Testis (tissue), 3 donors: ENCODE data around the gene AJUBA. TPM values are rescaled to one million over a fixed set of nuclear protein-coding genes. Genes with fewer than 3 reads are reported as not detected.

Experiments
- DNase-seq: peaks from one replicate; pipeline ENCODE4 v3.0.0-alpha.2; 2019
- H3K27ac ChIP-seq, 2 donors: fragments of 200-600 bp; sonication (generic); one replicate each; pipeline ENCODE4 v1.5.1; 2019
- H3K27me3 ChIP-seq: fragments of 200-600 bp; sonication (generic); one replicate; pipeline ENCODE4 v1.5.1; 2019
- H3K36me3 ChIP-seq: fragments of 200-600 bp; sonication (generic); one replicate; pipeline ENCODE4 v1.5.1; 2017; ENCODE audit warnings: low read depth; ENCODE audit errors: missing control alignments
- H3K4me1 ChIP-seq: fragments of 200-600 bp; sonication (generic); one replicate; pipeline ENCODE4 v1.5.1; 2019
- H3K4me3 ChIP-seq, 2 donors: fragments of 200-600 bp; sonication (generic); one replicate each; pipeline ENCODE4 v1.5.1; 2017 to 2019
- H3K9me3 ChIP-seq: fragments of 200-600 bp; sonication (generic); one replicate; pipeline ENCODE4 v1.5.1; 2017
- POLR2A ChIP-seq: fragments of 450-650 bp; IDR thresholded peaks from one replicate; pipeline ENCODE4 v1.6.1; 2017; ENCODE audit warnings: antibody characterized with exemption, mild to moderate bottlenecking, moderate library complexity
- WGBS, 2 donors: methylation state at CpG; one replicate each; pipeline ENCODE4 v1.1.5; 2018; 5-methylcytosine and 5-hydroxymethylcytosine counted together
- intact Hi-C: fragments of 100-400 bp; cut with DNase I; formaldehyde crosslinking; loops from one replicate; pipeline ENCODE4 v1.15.1; 2023; ENCODE audit warnings: low total_unique reads
- polyA plus RNA-seq: library from polyadenylated mRNA; stranded (reverse); fragments of 350-450 nt; fragmentation: Illumina TruSeq; extraction: RNeasy Lipid Tissue Mini Kit (QIAGEN cat#74804); gene quantifications from one replicate; pipeline ENCODE4 v1.2.3, GENCODE V29; 2014; ENCODE audit warnings: low read depth, low replicate concordance; ENCODE audit not compliant: insufficient read depth
- total RNA-seq, 2 donors: library from RNA; depleted of rRNA; stranded (reverse); fragments of >200 nt; gene quantifications; one replicate each; pipeline ENCODE4 v1.2.3, GENCODE V29; 2016
- TF ChIP-seq, protein P1 (sequence below), 3 experiments: fragments of 450-650 bp in 2 of 3; fragments of 200-600 bp in 1 of 3; sonication (generic) in 1 of 3; IDR thresholded peaks; one replicate each; pipeline ENCODE4 v1.5.1; 2016 to 2019; ENCODE audit warnings: antibody characterized with exemption in 3 of 3, mild to moderate bottlenecking in 2 of 3, moderate library complexity in 1 of 3

The AJUBA gene
- total and polyA plus RNA-seq, 3 donors from 2014 or later: 11.3 to 12.8 (median 11.9) TPM

DNA sequence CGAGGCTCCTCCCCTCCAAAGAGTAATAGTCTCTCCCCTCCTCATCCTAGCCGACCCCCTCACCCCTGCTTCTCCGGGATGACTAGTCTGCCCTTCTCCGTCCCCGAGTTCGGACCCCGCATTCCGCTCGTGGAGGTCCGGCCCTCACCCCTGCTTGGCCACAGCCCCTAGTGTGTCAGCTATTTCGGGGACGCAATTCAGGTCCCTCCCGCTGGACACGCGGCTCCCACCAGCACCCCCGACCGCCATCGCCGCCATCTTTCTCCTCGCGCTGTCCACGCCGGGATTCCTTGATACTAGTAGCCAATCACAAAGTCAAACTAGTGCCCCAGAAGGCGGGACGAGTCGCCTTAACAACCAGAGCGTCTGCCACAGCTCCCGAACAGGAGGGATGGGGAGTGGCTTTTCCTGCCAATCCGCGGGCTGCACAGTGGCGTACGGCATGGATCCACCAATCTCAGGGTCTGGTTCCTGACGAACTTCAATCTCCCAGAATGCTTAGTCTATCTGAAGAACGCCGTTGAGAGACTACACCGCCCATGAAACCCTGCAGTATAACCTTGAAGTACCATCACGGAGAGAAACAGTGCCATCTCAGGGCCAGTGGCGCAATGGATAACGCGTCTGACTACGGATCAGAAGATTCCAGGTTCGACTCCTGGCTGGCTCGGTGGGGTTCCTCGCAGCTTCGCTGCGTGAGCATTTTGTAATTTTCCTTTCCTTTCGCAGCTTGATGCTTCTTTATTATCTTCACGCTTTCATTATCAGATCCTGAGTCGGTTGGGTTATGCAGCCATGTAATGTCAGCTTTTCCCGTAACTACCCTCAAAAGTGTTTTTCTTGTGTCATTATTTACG is 53.0 kb downstream of the AJUBA start, which contains the start of gene PRMT5:
TSS of gene PRMT5 (minus strand) at position 273 of the 857 bp plus-strand sequence. CDS start at position 258, 15 bp downstream.
- Histone ChIP-seq H3K36me3 (no peaks in the 10 kb centered on the region), H3K27me3 (no peaks in the 10 kb centered on the region), H3K4me1 (peaks cover 12% of the 10 kb centered on the region), H3K4me3 (peak within 1 kb of the TSS; percentile 85 to 95), H3K9me3 (no peaks in the 10 kb centered on the region), H3K27ac (peak within 1 kb of the TSS; percentile 80 to 92)
- intact Hi-C loops: no loop called here
- WGBS, 2 donors: 0% methylated on average over 47 to 51 of the region's 51 CpGs
- DNase-seq: peak; percentile 100
- TF ChIP-seq, protein P1, sequence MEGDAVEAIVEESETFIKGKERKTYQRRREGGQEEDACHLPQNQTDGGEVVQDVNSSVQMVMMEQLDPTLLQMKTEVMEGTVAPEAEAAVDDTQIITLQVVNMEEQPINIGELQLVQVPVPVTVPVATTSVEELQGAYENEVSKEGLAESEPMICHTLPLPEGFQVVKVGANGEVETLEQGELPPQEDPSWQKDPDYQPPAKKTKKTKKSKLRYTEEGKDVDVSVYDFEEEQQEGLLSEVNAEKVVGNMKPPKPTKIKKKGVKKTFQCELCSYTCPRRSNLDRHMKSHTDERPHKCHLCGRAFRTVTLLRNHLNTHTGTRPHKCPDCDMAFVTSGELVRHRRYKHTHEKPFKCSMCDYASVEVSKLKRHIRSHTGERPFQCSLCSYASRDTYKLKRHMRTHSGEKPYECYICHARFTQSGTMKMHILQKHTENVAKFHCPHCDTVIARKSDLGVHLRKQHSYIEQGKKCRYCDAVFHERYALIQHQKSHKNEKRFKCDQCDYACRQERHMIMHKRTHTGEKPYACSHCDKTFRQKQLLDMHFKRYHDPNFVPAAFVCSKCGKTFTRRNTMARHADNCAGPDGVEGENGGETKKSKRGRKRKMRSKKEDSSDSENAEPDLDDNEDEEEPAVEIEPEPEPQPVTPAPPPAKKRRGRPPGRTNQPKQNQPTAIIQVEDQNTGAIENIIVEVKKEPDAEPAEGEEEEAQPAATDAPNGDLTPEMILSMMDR (IDR thresholded peaks at IDR 0.05): peak in 1 of 3 experiments; percentile 15
- TF ChIP-seq POLR2A: peak; percentile 24

DNA sequence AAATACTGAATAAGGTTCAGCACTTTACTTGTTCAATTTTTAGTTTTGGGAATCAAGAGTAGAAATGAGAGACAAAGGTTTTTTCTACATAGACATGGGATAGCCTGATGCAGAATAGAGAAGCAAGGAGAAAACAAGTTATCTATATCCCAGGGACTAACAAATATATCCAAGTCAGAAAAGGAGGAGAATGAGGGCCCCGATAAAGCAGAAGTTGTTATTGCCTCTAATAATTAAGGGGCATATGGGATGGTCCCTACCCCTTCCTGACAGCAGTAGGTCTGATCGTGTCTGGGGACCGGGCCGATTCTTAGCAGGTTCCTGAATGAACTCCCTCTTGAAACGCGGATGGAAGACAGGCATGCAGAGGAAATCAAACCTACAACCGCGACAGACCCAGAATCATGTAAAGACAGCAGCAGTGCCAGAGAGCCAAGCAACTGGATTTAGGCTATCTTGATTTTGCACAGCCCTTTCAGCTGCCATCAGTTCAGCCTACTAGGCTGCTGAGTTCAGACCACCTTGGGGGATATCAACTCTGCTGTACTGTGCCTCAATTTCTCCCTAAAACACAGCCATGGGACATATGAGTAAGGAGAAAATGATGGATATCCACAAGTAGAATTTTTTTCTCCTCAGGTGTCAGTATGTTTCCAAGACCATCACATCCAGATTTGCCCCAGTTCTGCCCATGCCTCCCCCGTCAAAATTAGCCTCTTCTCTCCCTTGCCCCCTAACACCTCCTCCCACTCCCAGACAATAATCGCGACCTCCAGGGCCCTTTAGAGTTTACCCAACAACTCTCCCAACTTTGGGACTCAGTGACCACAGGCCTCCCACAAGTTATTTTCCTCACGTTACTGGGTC is 53.9 kb downstream of the AJUBA start:
- H3K4me1 ChIP-seq: peaks cover 12% of the 10 kb centered on the region
- H3K27me3 ChIP-seq: no peaks in the 10 kb centered on the region
- TF ChIP-seq, protein P1 (IDR thresholded peaks at IDR 0.05): no peak
- WGBS, 2 donors: 9 to 11% methylated on average over 12 of the region's 12 CpGs
- peak overlapping the region; percentile 80 to 92 for H3K27ac ChIP-seq
- H3K9me3 ChIP-seq: no peaks in the 10 kb centered on the region
- peak overlapping the region; percentile 85 to 95 for H3K4me3 ChIP-seq
- no peak for DNase-seq
- no peaks in the 10 kb centered on the region for H3K36me3 ChIP-seq
- intact Hi-C loops: no loop called here

DNA sequence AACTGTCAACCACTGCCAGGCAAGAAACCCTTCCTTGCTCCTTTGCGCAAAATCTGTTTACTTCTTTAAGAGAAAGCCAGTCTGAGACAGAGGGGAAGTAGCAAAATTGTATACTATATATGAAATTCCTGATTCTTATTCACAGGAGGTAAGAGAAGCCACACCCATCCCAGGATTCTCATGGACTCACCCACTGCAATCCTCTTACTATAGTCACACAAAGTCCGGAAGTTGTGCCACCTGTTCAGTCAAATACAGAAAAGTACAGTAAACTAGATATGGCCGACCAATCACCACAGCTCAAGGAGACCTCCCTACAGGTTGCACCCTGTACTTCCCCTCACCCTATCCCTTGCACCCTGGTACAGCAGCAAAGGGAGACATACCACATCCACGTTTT is 56.0 kb downstream of the AJUBA start:
- H3K36me3 ChIP-seq: no peaks in the 10 kb centered on the region

DNA sequence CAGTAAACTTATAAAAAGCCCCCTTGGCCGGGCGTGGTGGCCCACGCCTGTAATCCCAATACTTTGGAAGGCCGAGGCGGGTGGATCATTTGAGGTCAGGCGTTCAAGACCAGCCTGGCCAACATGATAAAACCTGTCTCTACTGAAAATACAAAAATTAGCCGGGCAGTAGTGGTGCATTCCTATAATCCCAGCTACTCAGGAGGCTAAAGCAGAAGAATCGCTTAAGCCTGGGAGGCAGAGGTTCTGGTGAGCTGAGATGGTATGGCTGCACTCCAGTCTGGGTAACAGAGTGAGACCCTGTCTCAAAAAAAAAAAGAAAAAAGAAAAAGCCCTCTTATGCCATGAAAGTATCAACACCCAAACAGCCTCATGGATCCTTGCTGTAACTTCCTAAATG is 56.8 kb downstream of the AJUBA start:
- Histone ChIP-seq H3K36me3 (no peaks in the 10 kb centered on the region), H3K27me3 (no peaks in the 10 kb centered on the region), H3K27ac (no peak overlapping the region), H3K9me3 (no peaks in the 10 kb centered on the region), H3K4me3 (no peak overlapping the region), H3K4me1 (peaks cover 12% of the 10 kb centered on the region)
- no peak for DNase-seq
- no peak for TF ChIP-seq POLR2A
- TF ChIP-seq, protein P1 (IDR thresholded peaks at IDR 0.05): no peak
- intact Hi-C loops: no loop called here
- WGBS, 2 donors: 93 to 97% methylated on average over 8 of the region's 8 CpGs

More for the DNA sequence above, 56.0 kb downstream of the AJUBA start:
- no peak for DNase-seq
- H3K27ac ChIP-seq: no peak overlapping the region
- TF ChIP-seq, protein P1 (IDR thresholded peaks at IDR 0.05): no peak
- TF ChIP-seq POLR2A: no peak
- no peaks in the 10 kb centered on the region for H3K9me3 ChIP-seq
- H3K4me1 ChIP-seq: peaks cover 12% of the 10 kb centered on the region
- intact Hi-C loops: no loop called here
- no peaks in the 10 kb centered on the region for H3K27me3 ChIP-seq
- 86 to 89% methylated on average over 4 of the region's 4 CpGs for WGBS, 2 donors
- H3K4me3 ChIP-seq: no peak overlapping the region
